ENCODE data around the gene GOLGA8J.
"Not testable (repeated sequence)": the region's sequence is repeated elsewhere in the genome, so short reads cannot be mapped to it uniquely, and the experiment has no call there.

DNA sequence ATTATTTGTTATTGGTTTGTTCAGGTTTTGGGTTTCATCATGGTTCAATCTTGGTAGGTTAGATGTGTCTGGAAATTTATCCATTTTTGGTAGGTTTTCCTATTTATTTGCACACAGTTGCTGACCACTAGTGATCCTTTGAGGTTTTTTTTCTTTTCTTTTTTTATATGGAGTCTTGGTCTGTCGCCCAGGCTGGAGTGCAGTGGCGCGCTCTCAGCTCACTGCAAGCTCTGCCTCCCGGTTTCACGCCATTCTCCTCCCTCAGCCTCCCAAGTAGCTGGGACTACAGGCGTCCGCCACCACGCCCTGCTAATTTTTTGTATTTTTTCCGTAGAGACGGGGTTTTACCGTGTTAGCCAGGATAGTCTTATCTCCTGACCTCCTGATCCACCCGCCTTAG is 20.1 kb downstream of the GOLGA8J start:
- not testable (repeated sequence) for TF ChIP-seq POLR2A (IDR thresholded peaks at IDR 0.05)
- TF ChIP-seq, protein P1, sequence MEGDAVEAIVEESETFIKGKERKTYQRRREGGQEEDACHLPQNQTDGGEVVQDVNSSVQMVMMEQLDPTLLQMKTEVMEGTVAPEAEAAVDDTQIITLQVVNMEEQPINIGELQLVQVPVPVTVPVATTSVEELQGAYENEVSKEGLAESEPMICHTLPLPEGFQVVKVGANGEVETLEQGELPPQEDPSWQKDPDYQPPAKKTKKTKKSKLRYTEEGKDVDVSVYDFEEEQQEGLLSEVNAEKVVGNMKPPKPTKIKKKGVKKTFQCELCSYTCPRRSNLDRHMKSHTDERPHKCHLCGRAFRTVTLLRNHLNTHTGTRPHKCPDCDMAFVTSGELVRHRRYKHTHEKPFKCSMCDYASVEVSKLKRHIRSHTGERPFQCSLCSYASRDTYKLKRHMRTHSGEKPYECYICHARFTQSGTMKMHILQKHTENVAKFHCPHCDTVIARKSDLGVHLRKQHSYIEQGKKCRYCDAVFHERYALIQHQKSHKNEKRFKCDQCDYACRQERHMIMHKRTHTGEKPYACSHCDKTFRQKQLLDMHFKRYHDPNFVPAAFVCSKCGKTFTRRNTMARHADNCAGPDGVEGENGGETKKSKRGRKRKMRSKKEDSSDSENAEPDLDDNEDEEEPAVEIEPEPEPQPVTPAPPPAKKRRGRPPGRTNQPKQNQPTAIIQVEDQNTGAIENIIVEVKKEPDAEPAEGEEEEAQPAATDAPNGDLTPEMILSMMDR (IDR thresholded peaks at IDR 0.05): not testable (repeated sequence)

All from uterus (tissue), 2 donors.